IgD-negative memory B cell (primary cell): ENCODE data around the gene GPC3. TPM values are rescaled to one million over a fixed set of nuclear protein-coding genes. Genes with fewer than 3 reads are reported as not detected.

Experiments used
- H3K27ac Mint-ChIP-seq, 3 donors: one replicate each; pipeline ENCODE4 v1.8.0; 2020 to 2022; ENCODE audit warnings: mild to moderate bottlenecking in 3 of 3, mixed read lengths in 3 of 3, moderate library complexity in 1 of 3
- H3K27me3 Mint-ChIP-seq: one replicate; pipeline ENCODE4 v1.8.0; 2021; ENCODE audit warnings: mixed read lengths
- H3K36me3 Mint-ChIP-seq: one replicate; pipeline ENCODE4 v1.8.0; 2020; ENCODE audit warnings: mild to moderate bottlenecking, mixed read lengths
- H3K4me1 Mint-ChIP-seq, 3 donors: one replicate each; pipeline ENCODE4 v1.8.0; 2020 to 2022; ENCODE audit warnings: mixed read lengths in 3 of 3, mild to moderate bottlenecking in 1 of 3
- H3K4me3 Mint-ChIP-seq, 4 donors: one replicate each; pipeline ENCODE4 v1.8.0; 2020 to 2022; ENCODE audit warnings: mild to moderate bottlenecking in 4 of 4, mixed read lengths in 4 of 4, moderate library complexity in 3 of 4
- H3K9me3 Mint-ChIP-seq, 3 donors: one replicate each; pipeline ENCODE4 v1.8.0; 2020 to 2021; ENCODE audit warnings: mixed read lengths in 3 of 3, mild to moderate bottlenecking in 1 of 3
- polyA plus RNA-seq: library from polyadenylated mRNA; unstranded; fragments of 300-500 nt; fragmentation: Illumina TruSeq; gene quantifications from one replicate; pipeline ENCODE4 v1.2.3, GENCODE V29; 2021

The GPC3 gene
- polyA plus RNA-seq, 1 donor from 2014 or later = 0.10 TPM

DNA sequence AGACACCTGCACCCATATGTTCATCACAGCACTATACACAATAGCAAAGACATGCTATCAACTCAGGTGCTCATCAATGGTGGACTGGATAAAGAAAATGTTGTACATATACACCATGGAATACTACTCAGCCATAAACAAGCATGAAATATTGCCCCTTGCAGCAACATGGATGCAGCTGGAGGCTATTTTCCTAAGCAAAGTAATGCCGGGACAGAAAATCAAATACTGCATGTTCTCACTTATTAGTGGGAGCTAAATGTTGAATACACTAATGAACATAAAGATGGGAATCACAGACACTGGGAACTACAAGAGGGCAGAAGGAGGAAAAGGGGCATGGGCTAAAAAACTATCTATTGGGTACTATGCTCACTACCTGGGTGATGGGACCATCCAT lies 278.5 kb downstream of the GPC3 start:
- Mint-ChIP-seq H3K27ac (no peak overlapping the region), H3K27me3 (peaks cover 9% of the 10 kb centered on the region), H3K4me1 (no peaks in the 10 kb centered on the region), H3K36me3 (no peaks in the 10 kb centered on the region), H3K9me3 (no peaks in the 10 kb centered on the region), H3K4me3 (no peak overlapping the region)

DNA sequence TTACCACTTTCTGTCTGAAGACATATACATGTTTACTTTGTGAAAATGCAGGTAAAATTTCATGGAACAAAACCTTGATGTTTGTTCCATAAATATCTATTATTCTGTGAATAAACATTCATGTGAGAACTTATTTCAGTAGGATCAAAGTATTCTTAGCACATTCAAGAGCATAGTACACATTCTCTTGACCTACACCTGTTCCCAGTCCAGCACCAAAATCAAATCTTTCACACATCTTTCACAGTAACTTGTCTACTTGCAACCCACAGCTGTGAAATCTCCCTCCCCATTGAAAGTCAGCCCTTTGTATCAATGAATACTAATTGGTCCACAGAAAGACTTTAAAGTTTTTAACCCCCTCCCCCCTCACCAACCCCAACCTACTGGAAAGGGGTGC lies 283.2 kb downstream of the GPC3 start:
- no peaks in the 10 kb centered on the region for H3K4me1 Mint-ChIP-seq
- H3K9me3 Mint-ChIP-seq = no peaks in the 10 kb centered on the region
- peaks cover 9% of the 10 kb centered on the region for H3K27me3 Mint-ChIP-seq
- no peaks in the 10 kb centered on the region for H3K36me3 Mint-ChIP-seq
- H3K4me3 Mint-ChIP-seq = no peak overlapping the region
- no peak overlapping the region for H3K27ac Mint-ChIP-seq

- Mint-ChIP-seq H3K4me1 (no peaks in the 10 kb centered on the region), H3K27ac (no peak overlapping the region), H3K9me3 (no peaks in the 10 kb centered on the region), H3K27me3 (peaks cover 5% of the 10 kb centered on the region), H3K4me3 (no peak overlapping the region), H3K36me3 (no peaks in the 10 kb centered on the region)
These were observed 286.2 kb downstream of the GPC3 start for GRCh38 chrX:133699023-133699728.

- Mint-ChIP-seq H3K4me1 (no peaks in the 10 kb centered on the region), H3K36me3 (no peaks in the 10 kb centered on the region), H3K4me3 (no peak overlapping the region), H3K27me3 (peaks cover 3% of the 10 kb centered on the region), H3K9me3 (no peaks in the 10 kb centered on the region), H3K27ac (no peak overlapping the region)
These were observed 287.1 kb downstream of the GPC3 start for GRCh38 chrX:133698298-133698697.

- no peak overlapping the region for H3K27ac Mint-ChIP-seq
These were observed 287.7 kb downstream of the GPC3 start for GRCh38 chrX:133697656-133698055.

DNA sequence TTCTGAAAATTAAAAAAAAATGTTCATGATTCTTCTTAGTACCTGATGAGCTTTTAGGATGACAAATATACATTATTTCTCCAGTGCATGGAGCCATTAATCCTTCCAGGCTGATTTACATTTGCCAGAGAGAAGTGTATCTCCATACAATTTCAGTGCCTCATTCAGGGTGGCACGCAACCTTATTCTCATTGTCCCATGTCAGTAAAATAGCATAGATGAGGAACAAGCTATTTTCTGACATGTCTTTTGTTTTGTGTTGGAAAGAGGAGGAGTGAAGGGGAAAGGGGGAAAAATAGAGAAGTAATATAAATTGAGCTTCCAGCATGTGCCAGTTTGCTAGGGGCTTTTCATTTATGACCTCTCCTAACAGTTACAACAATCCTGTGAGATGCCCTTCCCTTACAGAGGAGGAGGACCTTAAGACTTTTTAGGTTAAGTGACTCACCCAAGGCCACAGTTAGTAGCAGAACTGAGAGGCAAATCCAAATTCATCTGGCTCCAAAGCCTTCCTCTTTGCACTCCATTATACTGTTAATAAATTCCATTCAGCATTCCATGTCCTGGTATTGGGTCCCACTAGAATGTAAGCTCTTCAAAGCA lies 295.3 kb downstream of the GPC3 start:
- Mint-ChIP-seq H3K27ac (no peak overlapping the region), H3K9me3 (no peaks in the 10 kb centered on the region), H3K27me3 (peaks cover 7% of the 10 kb centered on the region), H3K4me1 (no peaks in the 10 kb centered on the region), H3K4me3 (no peak overlapping the region), H3K36me3 (no peaks in the 10 kb centered on the region)

More at GRCh38 chrX:133697656-133698055, 287.7 kb downstream of the GPC3 start:
- H3K4me3 Mint-ChIP-seq = peak overlapping the region in 1 of 4 donors; percentile 2
- no peaks in the 10 kb centered on the region for H3K4me1 Mint-ChIP-seq
- H3K36me3 Mint-ChIP-seq = no peaks in the 10 kb centered on the region
- no peaks in the 10 kb centered on the region for H3K9me3 Mint-ChIP-seq
- peaks cover 3% of the 10 kb centered on the region for H3K27me3 Mint-ChIP-seq

DNA sequence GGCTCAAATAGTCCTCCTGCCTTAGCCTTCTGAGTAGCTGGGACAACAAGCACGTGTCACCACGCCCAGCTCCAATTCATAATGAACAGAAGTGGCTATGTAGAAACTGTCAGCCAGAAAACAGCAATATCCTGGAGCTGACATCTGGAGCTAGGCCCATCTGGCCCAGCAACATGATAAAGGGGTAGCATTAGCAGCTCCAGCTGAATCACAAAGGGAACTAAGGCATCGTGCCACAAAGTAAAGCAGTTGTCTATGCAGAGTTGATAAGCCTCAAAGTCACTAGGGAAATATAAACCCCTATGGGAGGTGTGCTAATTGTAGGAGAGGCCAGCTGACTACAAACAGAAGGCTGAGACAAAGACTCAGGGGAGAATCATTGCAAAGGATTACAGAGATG lies 299.6 kb downstream of the GPC3 start:
- H3K4me1 Mint-ChIP-seq = no peaks in the 10 kb centered on the region
- no peaks in the 10 kb centered on the region for H3K36me3 Mint-ChIP-seq
- no peak overlapping the region for H3K4me3 Mint-ChIP-seq
- no peaks in the 10 kb centered on the region for H3K9me3 Mint-ChIP-seq
- H3K27me3 Mint-ChIP-seq = peaks cover 9% of the 10 kb centered on the region
- H3K27ac Mint-ChIP-seq = no peak overlapping the region

DNA sequence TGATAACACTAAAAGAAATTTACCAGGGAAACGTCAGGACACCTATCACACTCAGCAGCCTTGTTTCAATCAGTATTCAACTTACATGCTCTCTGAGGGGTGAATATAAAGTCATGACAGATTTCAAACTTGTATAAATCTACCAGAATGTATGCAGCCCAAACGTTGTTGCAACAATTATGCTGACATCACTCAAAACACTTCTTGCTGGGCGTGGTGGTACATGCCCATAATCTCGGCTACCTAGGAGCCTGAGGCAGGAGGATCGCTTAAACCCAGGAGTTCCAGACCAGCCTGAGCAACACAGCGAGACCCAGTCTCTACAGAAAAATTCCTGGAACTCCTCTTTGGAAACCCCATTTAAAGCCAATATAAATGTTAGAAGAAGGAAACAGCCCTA lies 303.5 kb downstream of the GPC3 start:
- H3K4me3 Mint-ChIP-seq = no peak overlapping the region
- no peaks in the 10 kb centered on the region for H3K36me3 Mint-ChIP-seq
- H3K27ac Mint-ChIP-seq = no peak overlapping the region
- no peaks in the 10 kb centered on the region for H3K4me1 Mint-ChIP-seq
- H3K27me3 Mint-ChIP-seq = peaks cover 7% of the 10 kb centered on the region
- no peaks in the 10 kb centered on the region for H3K9me3 Mint-ChIP-seq

GRCh38 chrX:133681421-133681820 lies 304.0 kb downstream of the GPC3 start:
- Mint-ChIP-seq H3K36me3 (no peaks in the 10 kb centered on the region), H3K27ac (no peak overlapping the region), H3K4me3 (no peak overlapping the region), H3K9me3 (no peaks in the 10 kb centered on the region), H3K27me3 (peaks cover 8% of the 10 kb centered on the region), H3K4me1 (no peaks in the 10 kb centered on the region)

GRCh38 chrX:133677123-133678063 lies 308.0 kb downstream of the GPC3 start:
- Mint-ChIP-seq H3K9me3 (no peaks in the 10 kb centered on the region), H3K36me3 (no peaks in the 10 kb centered on the region), H3K27me3 (peaks cover 6% of the 10 kb centered on the region), H3K27ac (no peak overlapping the region), H3K4me1 (peaks cover 0 to 1% (median 0%) of the 10 kb centered on the region in 3 donors), H3K4me3 (peak overlapping the region in 1 of 4 donors; percentile 19)

DNA sequence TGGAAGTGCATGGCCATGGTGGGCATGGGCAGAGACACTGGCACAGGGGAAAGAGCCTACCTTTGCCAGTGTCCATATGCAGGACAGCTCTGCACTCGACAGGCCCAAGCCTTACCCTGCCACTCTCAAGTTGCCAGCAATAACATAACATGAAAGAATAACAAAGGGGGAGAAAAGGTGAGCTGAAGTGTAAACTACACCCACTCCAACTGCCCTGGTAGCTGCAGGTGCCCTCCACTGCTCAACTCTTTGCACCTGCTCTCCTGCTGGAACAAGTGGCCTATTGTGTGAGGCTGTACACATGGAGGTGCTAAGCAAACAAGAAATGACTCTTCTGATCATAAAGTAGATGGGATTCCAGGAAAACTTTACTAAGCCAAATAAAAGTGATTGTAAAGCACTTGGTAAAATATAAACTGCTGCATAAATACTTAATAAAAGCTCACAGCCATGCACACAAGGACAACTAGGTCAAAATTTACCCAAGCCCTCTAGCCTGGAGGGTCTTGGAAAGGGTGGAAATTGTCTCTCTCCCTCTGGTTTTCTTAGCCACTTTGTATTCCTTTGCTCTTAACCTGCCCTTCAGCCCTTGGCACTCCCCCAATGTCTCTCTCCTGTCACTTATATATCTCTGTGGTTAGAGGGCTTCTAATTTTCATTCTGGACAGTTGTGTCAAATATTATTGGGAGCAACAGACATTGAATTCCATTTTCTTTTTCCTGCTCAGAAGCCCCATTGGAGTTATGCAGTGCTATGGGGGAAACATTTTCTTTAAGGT lies 308.9 kb downstream of the GPC3 start:
- Mint-ChIP-seq H3K27ac (no peak overlapping the region), H3K27me3 (peaks cover 5% of the 10 kb centered on the region), H3K4me1 (peaks cover 0 to 1% (median 0%) of the 10 kb centered on the region in 3 donors), H3K9me3 (no peaks in the 10 kb centered on the region), H3K36me3 (no peaks in the 10 kb centered on the region), H3K4me3 (no peak overlapping the region)

DNA sequence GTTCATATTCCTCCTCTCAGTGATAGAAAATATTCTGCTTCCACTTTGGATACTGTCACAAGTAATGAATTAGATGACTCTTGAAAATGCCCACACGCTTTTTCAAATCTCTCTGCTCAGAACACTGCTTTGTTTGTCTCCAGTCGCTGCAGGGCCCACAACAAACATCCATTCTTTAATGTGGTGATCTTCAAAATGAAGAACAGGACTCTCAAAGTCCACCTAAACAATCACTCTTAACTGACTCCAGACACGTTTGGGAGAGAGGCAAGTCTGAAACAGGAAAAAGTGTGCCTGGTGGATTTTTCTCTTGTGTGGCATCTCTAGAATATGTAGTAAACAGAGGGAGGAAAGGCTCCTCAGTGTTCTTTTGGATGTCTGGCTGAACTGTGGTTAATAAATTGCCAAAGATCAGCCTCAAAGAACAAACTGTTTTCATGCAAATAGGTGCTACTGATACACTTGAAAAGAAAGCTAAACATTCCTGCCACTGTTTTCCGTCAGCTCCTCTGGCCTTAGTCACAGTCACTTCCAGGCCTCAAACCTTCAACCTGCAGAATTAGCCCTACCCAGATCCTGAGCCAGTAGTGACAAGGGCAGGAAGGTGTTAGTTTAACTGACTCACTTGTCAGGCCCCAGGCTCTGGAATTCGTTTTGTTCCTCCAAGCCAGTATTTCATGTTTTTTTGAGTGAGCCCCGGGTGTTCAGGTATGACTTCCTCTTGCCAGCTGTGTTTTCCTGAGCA lies 310.5 kb downstream of the GPC3 start:
- H3K27ac Mint-ChIP-seq = no peak overlapping the region
- H3K27me3 Mint-ChIP-seq = peaks cover 4% of the 10 kb centered on the region
- H3K36me3 Mint-ChIP-seq = no peaks in the 10 kb centered on the region
- H3K4me1 Mint-ChIP-seq = peaks cover 0 to 1% (median 0%) of the 10 kb centered on the region in 3 donors
- no peaks in the 10 kb centered on the region for H3K9me3 Mint-ChIP-seq
- H3K4me3 Mint-ChIP-seq = no peak overlapping the region

- Mint-ChIP-seq H3K4me3 (no peak overlapping the region), H3K27ac (no peak overlapping the region), H3K36me3 (no peaks in the 10 kb centered on the region), H3K27me3 (no peaks in the 10 kb centered on the region), H3K4me1 (peaks cover 0 to 1% (median 0%) of the 10 kb centered on the region in 3 donors), H3K9me3 (no peaks in the 10 kb centered on the region)
These were observed 315.0 kb downstream of the GPC3 start for GRCh38 chrX:133670383-133670782.

DNA sequence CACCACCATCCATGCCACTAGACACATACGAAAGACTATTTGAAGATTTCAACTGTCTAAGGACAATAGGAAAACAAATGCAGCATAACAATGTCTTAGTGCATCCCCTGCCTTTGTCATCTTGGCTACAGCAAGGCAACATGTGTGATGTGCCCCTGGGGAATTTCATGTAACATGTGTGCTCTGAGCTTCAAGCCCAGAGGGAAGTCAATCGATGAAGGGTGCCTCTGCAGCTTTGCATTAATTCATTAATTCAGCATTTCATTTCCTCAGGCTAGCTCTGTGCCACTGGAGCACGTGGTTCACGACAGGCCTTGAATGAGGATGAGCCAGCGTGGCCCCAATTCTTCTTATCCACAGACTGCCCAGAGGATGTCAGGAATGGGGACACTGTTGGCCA lies 316.2 kb downstream of the GPC3 start:
- Mint-ChIP-seq H3K27ac (no peak overlapping the region), H3K4me3 (no peak overlapping the region), H3K4me1 (peaks cover 0 to 1% (median 0%) of the 10 kb centered on the region in 3 donors), H3K9me3 (no peaks in the 10 kb centered on the region), H3K27me3 (no peaks in the 10 kb centered on the region), H3K36me3 (no peaks in the 10 kb centered on the region)
